ENCODE data around the gene SPATA6L.

Gene SPATA6L

DNA sequence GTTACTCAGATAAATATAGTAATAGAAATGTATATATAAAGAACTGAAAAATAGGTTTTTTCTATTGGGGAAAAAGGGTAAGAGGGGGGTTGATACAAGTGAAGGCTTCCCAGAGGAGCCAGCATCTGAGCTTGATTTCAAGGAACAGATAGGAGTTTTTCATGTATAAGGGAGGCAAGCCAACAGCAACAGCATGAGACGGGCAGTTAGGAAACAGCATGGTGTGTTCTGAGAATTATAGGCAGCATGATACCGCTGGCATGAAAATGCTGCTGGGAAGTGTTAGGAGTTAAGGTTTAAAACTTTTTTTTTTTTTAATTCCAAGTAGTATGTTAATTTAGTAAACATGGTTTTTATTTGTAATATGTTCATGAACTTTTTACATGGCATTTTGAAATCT, 22.7 kb upstream of the SPATA6L start:
- no peak for DNase-seq (ENCODE audit: extremely low read depth, low read depth)
- H3K4me3 ChIP-seq (replicated peaks; ENCODE audit: low read depth, low read length): no peak overlapping the region
- TF ChIP-seq, protein P1, sequence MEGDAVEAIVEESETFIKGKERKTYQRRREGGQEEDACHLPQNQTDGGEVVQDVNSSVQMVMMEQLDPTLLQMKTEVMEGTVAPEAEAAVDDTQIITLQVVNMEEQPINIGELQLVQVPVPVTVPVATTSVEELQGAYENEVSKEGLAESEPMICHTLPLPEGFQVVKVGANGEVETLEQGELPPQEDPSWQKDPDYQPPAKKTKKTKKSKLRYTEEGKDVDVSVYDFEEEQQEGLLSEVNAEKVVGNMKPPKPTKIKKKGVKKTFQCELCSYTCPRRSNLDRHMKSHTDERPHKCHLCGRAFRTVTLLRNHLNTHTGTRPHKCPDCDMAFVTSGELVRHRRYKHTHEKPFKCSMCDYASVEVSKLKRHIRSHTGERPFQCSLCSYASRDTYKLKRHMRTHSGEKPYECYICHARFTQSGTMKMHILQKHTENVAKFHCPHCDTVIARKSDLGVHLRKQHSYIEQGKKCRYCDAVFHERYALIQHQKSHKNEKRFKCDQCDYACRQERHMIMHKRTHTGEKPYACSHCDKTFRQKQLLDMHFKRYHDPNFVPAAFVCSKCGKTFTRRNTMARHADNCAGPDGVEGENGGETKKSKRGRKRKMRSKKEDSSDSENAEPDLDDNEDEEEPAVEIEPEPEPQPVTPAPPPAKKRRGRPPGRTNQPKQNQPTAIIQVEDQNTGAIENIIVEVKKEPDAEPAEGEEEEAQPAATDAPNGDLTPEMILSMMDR (IDR thresholded peaks at IDR 0.05; ENCODE audit: low read depth, low read length, missing control alignments): no peak

DNA sequence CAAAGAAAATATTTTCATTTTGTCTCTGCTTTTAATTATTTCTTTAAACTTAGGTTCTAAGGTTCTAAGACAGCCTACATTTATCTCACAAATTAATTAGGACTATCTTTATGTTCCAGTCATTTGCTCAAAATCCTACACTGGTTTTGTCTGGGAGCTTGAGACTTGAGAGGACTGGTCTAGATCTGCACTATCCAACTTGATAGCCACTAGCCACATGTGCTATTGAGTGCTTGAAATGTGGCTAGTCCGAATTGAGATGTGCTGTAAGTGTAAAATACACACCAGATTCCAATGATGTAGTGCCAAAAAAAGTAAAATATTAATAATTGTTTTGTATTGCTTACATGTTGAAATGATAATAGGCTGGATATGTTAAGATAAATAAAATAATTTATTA, 20.3 kb upstream of the SPATA6L start:
- no peak for DNase-seq (ENCODE audit: extremely low read depth, low read depth)
- H3K4me3 ChIP-seq (replicated peaks; ENCODE audit: low read depth, low read length): no peak overlapping the region
- TF ChIP-seq, protein P1 (IDR thresholded peaks at IDR 0.05; ENCODE audit: low read depth, low read length, missing control alignments): no peak

DNA sequence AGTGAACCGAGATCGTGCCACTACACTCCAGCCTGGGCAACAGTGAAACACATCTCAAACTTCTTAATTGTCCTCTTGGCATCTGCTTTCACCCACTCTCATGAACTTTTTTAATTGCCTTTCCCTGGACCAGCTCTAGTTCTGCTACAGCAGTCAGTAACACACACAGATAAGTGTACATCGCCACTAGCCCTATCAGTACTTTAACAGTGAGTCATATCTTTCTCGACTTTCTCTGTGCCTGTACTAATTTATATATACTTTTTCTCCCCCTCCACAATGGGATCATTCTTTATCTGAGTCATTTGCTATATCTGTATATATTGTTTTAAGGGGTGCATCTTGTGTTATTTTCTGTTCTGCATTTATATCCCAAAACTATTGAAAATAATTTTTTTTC, 19.8 kb upstream of the SPATA6L start:
- no peak overlapping the region for H3K4me3 ChIP-seq (replicated peaks; ENCODE audit: low read depth, low read length)
- DNase-seq (ENCODE audit: extremely low read depth, low read depth): no peak
- TF ChIP-seq, protein P1 (IDR thresholded peaks at IDR 0.05; ENCODE audit: low read depth, low read length, missing control alignments): no peak

DNA sequence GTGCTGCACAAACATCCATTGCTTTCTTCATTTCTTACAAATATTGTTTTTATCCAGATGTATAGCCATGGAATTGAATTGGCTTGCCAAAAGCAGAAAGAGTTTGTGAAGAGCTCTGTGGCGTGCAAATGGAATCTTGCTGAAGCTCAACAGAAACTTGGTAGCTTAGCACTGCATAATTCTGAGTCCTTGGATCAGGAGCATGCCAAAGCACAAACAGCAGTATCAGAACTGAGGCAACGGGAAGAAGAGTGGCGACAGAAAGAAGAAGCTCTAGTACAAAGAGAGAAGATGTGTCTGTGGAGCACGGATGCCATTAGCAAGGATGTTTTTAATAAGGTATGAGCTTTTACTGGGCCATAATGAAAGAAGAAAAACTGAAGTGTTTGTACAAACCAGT, 18.5 kb upstream of the SPATA6L start:
- no peak for DNase-seq (ENCODE audit: extremely low read depth, low read depth)
- no peak overlapping the region for H3K4me3 ChIP-seq (replicated peaks; ENCODE audit: low read depth, low read length)
- TF ChIP-seq, protein P1 (IDR thresholded peaks at IDR 0.05; ENCODE audit: low read depth, low read length, missing control alignments): no peak

DNA sequence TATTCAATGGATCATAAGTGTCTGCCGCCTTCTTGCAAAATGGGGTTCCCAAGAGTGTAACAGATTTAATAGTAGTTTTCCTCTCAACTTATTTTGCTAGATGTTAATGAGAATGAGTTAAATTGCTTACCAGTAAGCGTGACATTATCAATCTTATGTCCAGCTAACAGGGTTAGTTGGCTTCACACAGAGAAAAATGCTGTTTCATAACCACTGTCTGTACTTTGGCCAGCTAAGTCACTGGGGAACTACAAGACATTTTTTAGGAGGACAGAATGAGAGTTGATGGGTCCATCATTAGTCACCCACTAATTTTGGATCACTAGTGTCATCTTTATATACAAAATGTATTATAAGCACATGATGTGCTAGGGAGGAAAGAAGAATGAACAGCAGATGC, 14.5 kb upstream of the SPATA6L start:
- DNase-seq (ENCODE audit: extremely low read depth, low read depth): no peak
- TF ChIP-seq, protein P1 (IDR thresholded peaks at IDR 0.05; ENCODE audit: low read depth, low read length, missing control alignments): no peak
- H3K4me3 ChIP-seq (replicated peaks; ENCODE audit: low read depth, low read length): peak overlapping the region; percentile 94

DNA sequence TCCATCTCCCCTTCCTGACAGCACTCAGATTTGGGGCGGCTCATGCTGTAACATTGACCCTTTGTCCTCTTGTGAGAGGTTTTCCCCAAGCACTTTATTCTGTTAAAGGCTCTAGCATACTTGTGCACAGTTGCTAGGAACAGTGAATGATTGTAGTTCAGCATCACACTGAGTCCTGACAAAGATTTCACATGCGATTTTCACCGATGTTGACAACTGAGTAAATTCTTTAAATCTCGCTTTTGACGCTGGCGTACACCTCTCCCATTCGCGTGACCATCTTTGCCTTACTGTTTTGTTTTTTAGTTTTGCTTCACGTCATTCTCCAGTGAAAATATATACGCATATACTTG, 13.9 kb upstream of the SPATA6L start:
- peak overlapping the region; percentile 94 for H3K4me3 ChIP-seq (replicated peaks; ENCODE audit: low read depth, low read length)
- DNase-seq (ENCODE audit: extremely low read depth, low read depth): no peak
- TF ChIP-seq, protein P1 (IDR thresholded peaks at IDR 0.05; ENCODE audit: low read depth, low read length, missing control alignments): no peak
